Parathyroid adenoma (tissue), 2 donors: ENCODE data around the gene VENTX.

Experiments used
- H2AFZ ChIP-seq: fragments of 300-600 bp; sonication (generic); one replicate; pipeline ENCODE4 v1.7.0; 2017; ENCODE audit warnings: antibody characterized with exemption, mild to moderate bottlenecking
- H3K27ac ChIP-seq: fragments of 300-600 bp; sonication (generic); one replicate; pipeline ENCODE4 v1.7.0; 2017
- H3K27me3 ChIP-seq: fragments of 300-600 bp; sonication (generic); one replicate; pipeline ENCODE4 v1.7.0; 2017; ENCODE audit warnings: low read length; ENCODE audit not compliant: control insufficient read depth, insufficient read depth
- H3K36me3 ChIP-seq: fragments of 300-600 bp; sonication (generic); one replicate; pipeline ENCODE4 v1.7.0; 2017; ENCODE audit warnings: low read length; ENCODE audit not compliant: control insufficient read depth, insufficient read depth
- H3K4me1 ChIP-seq: fragments of 300-600 bp; sonication (generic); one replicate; pipeline ENCODE4 v1.7.0; 2017; ENCODE audit warnings: control low read depth
- H3K4me2 ChIP-seq: fragments of 300-600 bp; sonication (generic); one replicate; pipeline ENCODE4 v1.7.0; 2017; ENCODE audit warnings: low read length
- H3K4me3 ChIP-seq: fragments of 300-600 bp; sonication (generic); one replicate; pipeline ENCODE4 v1.7.0; 2017; ENCODE audit warnings: low read depth, low read length
- H3K79me2 ChIP-seq: fragments of 300-600 bp; sonication (generic); one replicate; pipeline ENCODE4 v1.7.0; 2017; ENCODE audit warnings: control low read depth
- H3K9ac ChIP-seq: fragments of 300-600 bp; sonication (generic); one replicate; pipeline ENCODE4 v1.7.0; 2017; ENCODE audit warnings: mild to moderate bottlenecking
- H3K9me3 ChIP-seq: fragments of 300-600 bp; sonication (generic); one replicate; pipeline ENCODE4 v1.7.0; 2017; ENCODE audit warnings: low read length; ENCODE audit not compliant: control insufficient read depth
- TF ChIP-seq, protein P1 (sequence below): fragments of 300-600 bp; sonication (generic); IDR thresholded peaks from one replicate; pipeline ENCODE4 v1.7.0; 2017; ENCODE audit warnings: antibody characterized with exemption, mild to moderate bottlenecking
- donor health status: primary hyperparathyroidism.

The VENTX gene

DNA sequence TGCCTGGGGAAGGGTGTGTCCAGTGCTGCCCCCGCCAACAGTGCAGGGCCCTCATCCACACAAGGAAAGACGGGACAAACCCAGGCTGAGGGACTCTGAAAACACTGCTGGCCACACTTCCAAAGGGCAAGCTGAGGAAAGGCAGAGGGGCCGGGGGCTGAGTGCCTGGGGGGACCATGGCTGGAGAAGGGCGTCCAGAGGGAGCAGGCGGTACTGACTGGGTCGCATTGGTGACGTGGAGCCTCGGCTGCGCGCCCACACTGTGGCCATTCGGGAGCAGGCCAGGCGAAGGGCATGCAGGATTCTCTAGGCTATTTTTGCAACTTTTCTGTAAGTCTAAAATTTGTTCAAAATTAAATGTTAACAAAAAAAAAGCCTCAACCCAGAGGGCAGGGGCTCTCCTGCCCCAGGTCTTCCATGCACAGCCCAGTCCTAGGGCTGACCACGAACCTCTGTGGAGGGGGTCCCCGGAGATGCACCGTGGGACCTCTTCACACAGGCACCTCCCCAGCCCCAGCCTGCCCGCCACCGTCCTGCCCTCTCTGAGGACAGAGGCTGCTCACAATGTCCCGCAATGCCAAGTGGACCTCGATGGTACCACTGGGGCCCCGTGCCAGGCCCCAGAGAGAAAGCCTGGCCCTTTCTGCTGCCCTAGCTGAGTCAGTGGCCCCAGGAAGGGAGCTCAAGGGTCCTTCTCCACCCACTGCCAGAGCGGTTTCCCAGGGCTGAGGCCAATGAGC lies 28.6 kb downstream of the VENTX start:
- TF ChIP-seq, protein P1, sequence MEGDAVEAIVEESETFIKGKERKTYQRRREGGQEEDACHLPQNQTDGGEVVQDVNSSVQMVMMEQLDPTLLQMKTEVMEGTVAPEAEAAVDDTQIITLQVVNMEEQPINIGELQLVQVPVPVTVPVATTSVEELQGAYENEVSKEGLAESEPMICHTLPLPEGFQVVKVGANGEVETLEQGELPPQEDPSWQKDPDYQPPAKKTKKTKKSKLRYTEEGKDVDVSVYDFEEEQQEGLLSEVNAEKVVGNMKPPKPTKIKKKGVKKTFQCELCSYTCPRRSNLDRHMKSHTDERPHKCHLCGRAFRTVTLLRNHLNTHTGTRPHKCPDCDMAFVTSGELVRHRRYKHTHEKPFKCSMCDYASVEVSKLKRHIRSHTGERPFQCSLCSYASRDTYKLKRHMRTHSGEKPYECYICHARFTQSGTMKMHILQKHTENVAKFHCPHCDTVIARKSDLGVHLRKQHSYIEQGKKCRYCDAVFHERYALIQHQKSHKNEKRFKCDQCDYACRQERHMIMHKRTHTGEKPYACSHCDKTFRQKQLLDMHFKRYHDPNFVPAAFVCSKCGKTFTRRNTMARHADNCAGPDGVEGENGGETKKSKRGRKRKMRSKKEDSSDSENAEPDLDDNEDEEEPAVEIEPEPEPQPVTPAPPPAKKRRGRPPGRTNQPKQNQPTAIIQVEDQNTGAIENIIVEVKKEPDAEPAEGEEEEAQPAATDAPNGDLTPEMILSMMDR: no peak
- Histone ChIP-seq H3K79me2 (no peaks in the 10 kb centered on the region), H3K9ac (no peak overlapping the region), H3K27me3 (no peaks in the 10 kb centered on the region), H3K4me2 (no peak overlapping the region), H3K27ac (no peak overlapping the region), H3K4me3 (no peak overlapping the region), H2AFZ (no peak overlapping the region), H3K4me1 (no peaks in the 10 kb centered on the region), H3K9me3 (no peaks in the 10 kb centered on the region), H3K36me3 (no peaks in the 10 kb centered on the region)

DNA sequence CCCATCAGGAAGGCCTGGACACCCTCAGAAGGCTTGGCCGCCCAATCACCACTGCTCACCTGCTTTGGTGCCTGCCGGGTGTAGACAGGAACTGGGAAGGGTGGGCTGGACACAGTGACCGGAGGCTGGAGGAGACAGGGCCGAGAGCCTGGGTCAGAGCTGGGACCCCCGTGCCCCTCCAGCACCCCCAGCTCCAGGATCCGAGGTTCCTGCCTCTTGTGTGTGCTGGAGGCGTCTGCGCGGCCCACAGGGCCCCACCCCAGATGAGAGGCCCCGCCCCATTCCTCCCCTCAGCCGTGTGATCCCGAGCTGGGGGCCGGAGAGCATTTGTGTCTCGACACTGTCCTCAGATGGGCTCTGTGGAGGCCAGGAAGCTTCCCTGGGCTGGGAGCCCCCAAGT lies 29.6 kb downstream of the VENTX start:
- Histone ChIP-seq H3K9me3 (no peaks in the 10 kb centered on the region), H3K4me2 (no peak overlapping the region), H3K9ac (no peak overlapping the region), H3K36me3 (no peaks in the 10 kb centered on the region), H2AFZ (no peak overlapping the region), H3K4me3 (no peak overlapping the region), H3K79me2 (no peaks in the 10 kb centered on the region), H3K27me3 (no peaks in the 10 kb centered on the region), H3K4me1 (no peaks in the 10 kb centered on the region), H3K27ac (no peak overlapping the region)
- TF ChIP-seq, protein P1: no peak

DNA sequence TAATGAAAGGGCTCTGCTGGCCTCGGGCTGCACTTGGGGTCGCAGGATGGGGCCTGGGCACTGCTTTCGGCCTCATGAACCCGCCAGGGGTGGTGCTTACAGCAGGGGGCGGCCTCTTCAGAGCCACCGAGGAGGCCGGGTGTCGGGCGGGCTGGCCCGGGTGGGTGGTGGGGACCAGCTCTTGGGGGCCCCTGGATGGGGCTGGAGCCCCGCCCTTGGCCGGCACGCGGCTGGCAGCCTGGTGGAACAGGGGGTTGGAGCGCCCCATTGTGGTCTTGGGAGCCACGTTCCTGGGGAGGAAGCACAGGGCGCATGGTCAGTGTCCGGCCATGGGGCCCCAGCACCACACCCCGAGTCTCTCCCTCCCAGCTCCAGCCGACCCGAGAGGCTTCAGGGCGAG lies 30.2 kb downstream of the VENTX start:
- Histone ChIP-seq H3K27me3 (no peaks in the 10 kb centered on the region), H3K27ac (no peak overlapping the region), H3K4me3 (no peak overlapping the region)

DNA sequence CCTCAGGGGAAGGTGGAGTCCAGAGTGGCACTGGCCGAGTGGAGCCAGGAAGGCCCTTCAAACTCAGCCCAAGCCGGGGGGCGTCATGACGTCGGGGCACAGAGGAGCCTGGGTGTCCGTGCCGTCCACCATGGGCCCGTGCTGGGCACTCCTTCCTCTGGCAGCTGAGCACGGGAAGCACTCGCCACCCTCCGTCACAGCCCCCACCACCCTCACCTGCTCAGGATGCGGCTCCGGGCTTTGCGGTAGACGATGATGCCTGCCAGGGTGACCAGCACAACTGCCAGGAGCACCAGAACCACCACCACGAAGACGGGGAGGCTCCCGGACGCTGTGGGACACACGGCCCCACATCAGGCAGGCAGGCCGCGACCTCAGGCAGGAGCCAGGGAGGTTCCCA lies 30.9 kb downstream of the VENTX start:
- no peak overlapping the region for H3K9ac ChIP-seq
- H3K27ac ChIP-seq: no peak overlapping the region
- H3K4me3 ChIP-seq: no peak overlapping the region
- H3K79me2 ChIP-seq: no peaks in the 10 kb centered on the region
- no peak overlapping the region for H3K4me2 ChIP-seq
- H3K9me3 ChIP-seq: no peaks in the 10 kb centered on the region
- no peaks in the 10 kb centered on the region for H3K27me3 ChIP-seq
- TF ChIP-seq, protein P1: no peak
- no peaks in the 10 kb centered on the region for H3K36me3 ChIP-seq
- no peaks in the 10 kb centered on the region for H3K4me1 ChIP-seq
- no peak overlapping the region for H2AFZ ChIP-seq

More for the DNA sequence above, 30.2 kb downstream of the VENTX start:
- no peaks in the 10 kb centered on the region for H3K9me3 ChIP-seq
- no peaks in the 10 kb centered on the region for H3K36me3 ChIP-seq
- H3K9ac ChIP-seq: no peak overlapping the region
- TF ChIP-seq, protein P1: no peak
- no peak overlapping the region for H3K4me2 ChIP-seq
- no peak overlapping the region for H2AFZ ChIP-seq
- no peaks in the 10 kb centered on the region for H3K79me2 ChIP-seq
- no peaks in the 10 kb centered on the region for H3K4me1 ChIP-seq

DNA sequence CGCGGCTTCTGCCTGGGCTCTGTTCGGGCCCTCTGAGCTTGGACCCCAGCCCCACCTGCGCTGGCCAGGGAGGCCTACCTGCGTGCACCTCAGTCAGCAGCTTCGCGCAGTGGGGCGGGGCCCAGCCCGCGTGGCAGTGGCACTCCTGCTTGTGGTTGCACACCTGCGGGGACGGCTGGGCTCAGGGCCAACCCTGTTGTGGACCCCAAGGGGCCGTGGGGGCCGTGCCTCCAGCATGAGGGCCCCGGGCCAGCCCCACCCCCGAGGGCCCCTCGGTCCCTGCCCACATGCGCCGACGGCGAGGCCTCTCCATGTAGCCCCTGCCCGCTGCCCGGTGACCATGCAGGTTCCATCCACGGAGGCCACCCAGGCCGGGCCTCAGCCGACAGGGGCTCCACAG lies 31.7 kb downstream of the VENTX start:
- no peaks in the 10 kb centered on the region for H3K4me1 ChIP-seq
- TF ChIP-seq, protein P1: no peak

More for the DNA sequence above, 31.7 kb downstream of the VENTX start:
- Histone ChIP-seq H3K4me3 (no peak overlapping the region), H3K27ac (no peak overlapping the region), H3K4me2 (no peak overlapping the region), H2AFZ (no peak overlapping the region), H3K27me3 (no peaks in the 10 kb centered on the region), H3K36me3 (no peaks in the 10 kb centered on the region), H3K79me2 (no peaks in the 10 kb centered on the region), H3K9me3 (no peaks in the 10 kb centered on the region), H3K9ac (no peak overlapping the region)
